EH (cell line): ENCODE results near the gene UBE4A.
"Not testable (repeated sequence)": the region's sequence is repeated elsewhere in the genome, so short reads cannot be mapped to it uniquely, and the experiment has no call there.

Experiments used
- DNase-seq: peaks from one replicate; pipeline ENCODE4 v3.0.0-alpha.2; 2015; ENCODE audit warnings: low read depth

Gene UBE4A

DNA sequence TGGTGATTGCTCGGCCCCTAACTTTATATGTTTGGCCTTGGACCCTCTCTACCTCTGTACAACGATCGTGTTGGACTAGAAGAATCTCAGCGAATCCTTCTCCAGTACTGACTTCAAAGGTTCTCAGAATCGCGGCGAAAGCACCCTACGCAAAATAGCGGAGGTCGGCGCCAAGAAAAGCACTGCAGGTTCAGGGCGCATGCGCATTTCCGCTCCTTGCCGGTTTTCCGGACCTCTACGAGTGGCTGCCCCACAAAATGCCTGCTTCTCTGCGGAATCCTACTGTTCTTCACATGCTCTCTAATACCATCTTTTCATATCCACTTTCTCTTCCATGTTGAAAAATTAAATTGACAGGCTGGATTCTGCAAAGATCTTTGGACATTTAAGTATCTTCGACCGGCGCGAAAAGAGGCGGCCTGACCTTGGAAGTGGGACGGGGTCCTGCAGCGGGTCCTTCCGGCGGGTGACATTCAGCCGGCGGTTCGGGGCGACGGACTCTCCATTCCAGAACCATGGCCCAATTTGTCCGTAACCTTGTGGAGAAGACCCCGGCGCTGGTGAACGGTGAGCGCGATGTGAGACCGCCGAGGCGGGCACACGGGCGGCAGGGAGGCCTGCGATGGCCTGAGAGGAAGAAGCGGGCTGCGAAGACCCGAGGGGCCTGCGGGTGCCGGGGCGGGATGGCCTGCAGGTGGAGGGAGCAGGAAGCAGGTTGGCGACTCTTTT lies 41.9 kb downstream of the UBE4A start, which contains the start of gene ATP5MG:
ATP5MG (plus strand) TSS at position 456 of the 729 bp plus-strand sequence; CDS start at position 516, 60 bp downstream.
- peak; percentile 91 for DNase-seq

DNA sequence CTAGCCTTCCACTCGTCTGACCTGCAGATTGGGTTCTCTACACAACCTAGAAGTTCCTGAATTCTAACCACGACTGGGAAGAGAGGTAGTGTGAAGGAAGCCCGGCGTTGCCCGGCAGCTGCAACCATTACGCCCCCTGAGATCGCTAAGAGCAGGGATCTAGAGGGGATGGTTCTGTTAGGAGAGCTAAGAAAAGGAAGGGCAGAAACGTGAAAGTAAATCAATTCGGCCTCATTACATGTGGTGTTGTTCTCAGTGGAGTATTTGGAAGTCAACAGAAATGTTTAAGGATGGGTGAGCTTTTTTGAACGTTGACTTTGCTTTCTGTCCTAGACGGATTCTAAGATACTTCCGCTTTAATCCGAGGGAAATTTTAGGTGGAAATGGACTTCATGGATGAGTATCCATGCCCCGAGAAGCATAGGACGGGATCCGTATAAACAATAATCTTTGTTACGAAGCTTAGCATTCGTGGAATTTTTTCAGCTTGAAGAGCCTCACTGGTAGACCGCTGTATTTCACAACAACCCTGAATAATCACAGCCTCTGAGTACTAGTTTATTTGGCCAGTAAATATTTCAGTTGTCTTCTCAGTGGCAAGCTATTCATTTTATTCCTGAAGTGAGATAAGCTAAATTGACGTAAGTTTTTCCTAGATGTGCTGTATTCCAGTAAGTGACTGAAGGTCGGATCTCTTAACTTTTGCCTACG lies 42.6 kb downstream of the UBE4A start:
- peak; percentile 92 for DNase-seq

- not testable (repeated sequence) for DNase-seq
Measured at GRCh38 chr11:118402594-118402993, 43.2 kb downstream of the UBE4A start.

- DNase-seq = peak; percentile 16
Measured at GRCh38 chr11:118406599-118407166, 47.3 kb downstream of the UBE4A start.

- no peak for DNase-seq
Measured at GRCh38 chr11:118410055-118410745, 50.8 kb downstream of the UBE4A start.

DNA sequence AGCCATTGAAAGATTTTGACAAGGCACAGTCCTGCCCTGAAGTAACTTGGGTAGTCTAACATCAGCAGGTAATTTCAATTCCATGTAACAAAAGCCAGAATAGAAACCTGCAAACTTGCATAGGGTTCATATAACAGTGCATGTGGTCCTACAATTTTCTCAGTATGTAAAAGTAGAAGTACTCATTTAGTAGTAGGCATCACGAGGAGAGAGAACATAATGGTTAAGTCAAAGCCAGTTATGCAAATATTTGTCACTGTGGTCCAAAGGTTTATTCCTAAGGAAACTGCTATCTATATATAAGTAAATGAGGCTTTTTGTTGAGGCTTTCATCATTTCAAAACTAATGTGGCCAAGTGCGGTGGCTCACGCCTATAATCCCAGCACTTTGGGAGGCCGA lies 52.1 kb downstream of the UBE4A start:
- DNase-seq = no peak

DNA sequence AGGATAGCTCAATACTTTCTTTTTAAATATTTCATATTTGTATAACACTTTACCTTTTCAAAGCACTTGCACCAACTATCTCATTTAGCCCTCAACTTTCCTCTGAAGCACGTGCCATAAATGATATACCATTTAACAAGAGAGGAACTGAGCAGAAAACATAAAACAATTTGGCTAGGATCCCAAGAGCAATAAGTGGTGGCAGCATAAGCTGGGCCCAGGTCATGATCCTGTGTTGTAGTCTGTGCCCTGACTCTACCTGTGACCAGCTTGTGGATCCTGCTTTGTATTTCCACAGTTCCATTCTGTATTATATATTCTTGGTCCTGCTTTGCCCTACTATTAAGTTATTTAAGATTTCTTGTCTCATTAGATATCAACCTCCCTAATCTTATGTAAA lies 53.5 kb downstream of the UBE4A start:
- DNase-seq = no peak

GRCh38 chr11:118415062-118415738 lies 55.8 kb downstream of the UBE4A start:
- no peak for DNase-seq

- peak; percentile 97 for DNase-seq
Measured at GRCh38 chr11:118415739-118416068, 56.3 kb downstream of the UBE4A start.

- DNase-seq = not testable (repeated sequence)
Measured at GRCh38 chr11:118416900-118417299, 57.5 kb downstream of the UBE4A start.

- no peak for DNase-seq
Measured at GRCh38 chr11:118417801-118418200, 58.4 kb downstream of the UBE4A start.

GRCh38 chr11:118418766-118419165 lies 59.4 kb downstream of the UBE4A start:
- no peak for DNase-seq

- no peak for DNase-seq
Measured at GRCh38 chr11:118427707-118428106, 68.3 kb downstream of the UBE4A start.

GRCh38 chr11:118430956-118431355 lies 71.6 kb downstream of the UBE4A start:
- no peak for DNase-seq

GRCh38 chr11:118434123-118434552 lies 74.7 kb downstream of the UBE4A start:
- peak; percentile 40 for DNase-seq

DNA sequence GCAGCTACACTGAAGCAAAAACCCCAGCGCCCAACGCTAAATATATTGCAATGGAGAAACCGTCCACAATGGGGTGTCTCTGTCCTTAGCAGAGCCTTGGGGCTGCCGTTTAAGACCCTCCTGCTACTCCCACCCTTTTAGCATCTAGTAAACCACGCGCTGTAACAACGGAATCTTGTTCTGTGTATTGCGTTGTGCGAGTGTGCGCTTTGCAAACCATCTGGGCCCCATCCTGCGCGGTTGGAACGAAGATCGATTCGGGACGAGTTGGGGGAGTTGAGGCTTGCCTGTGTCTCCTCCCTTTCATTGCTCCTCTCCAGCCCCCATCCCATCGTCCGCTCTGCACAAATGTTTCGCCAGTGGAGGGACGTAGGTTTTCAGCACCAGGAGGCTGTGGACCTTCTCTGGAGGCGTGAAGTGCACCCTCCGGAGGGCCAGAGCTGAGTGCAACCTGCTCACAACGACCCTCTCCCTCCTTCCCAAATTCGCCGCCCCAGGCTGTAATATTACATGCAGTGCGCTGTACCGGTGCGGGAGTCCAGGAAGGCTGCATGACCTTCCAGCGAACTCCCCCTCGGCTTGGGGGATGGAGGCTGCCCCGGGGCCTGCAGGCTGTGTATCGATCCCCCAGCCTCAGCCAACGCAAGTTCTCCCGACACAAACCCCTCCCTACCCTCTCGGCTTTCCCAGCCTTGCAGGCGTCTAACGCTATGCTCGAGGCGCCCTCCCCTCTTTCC lies 75.3 kb downstream of the UBE4A start:
- peak; percentile 50 for DNase-seq

DNA sequence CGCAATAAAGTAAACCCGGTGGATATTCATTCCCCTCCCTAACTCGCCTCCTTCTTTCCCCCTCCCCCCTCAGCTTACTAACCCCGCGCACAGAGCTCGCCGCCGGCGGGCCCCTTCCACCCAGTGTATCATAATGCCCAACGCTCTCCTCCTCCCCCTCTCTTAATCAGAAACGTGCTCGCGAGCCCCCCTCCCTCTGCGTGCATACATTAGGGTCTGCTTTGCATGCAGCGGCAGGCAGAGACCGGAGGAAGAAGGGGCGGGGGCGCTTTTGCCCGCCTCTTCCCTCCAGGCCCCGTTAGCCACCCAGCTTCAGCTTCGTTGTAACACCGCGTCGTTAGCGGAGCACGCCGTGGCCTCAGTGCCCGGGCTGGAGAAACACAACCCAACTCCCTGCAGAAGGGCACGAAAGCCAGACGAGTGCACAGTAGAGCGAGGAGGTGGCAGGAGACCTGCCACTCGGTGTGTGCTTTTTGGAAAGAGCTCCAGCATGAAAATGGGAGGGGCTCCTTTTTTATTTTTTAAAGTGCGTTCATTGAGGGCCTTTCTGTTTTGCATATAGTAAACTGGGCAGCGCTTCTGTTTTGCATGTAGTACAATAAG lies 76.0 kb downstream of the UBE4A start:
- peak; percentile 52 for DNase-seq

GRCh38 chr11:118435893-118436624 lies 76.7 kb downstream of the UBE4A start, which contains the start of gene KMT2A:
Gene KMT2A, plus strand, starts transcription at chr11:118436492. Its CDS starts 21 bp downstream, at chr11:118436513.
- DNase-seq = peak; percentile 96

DNA sequence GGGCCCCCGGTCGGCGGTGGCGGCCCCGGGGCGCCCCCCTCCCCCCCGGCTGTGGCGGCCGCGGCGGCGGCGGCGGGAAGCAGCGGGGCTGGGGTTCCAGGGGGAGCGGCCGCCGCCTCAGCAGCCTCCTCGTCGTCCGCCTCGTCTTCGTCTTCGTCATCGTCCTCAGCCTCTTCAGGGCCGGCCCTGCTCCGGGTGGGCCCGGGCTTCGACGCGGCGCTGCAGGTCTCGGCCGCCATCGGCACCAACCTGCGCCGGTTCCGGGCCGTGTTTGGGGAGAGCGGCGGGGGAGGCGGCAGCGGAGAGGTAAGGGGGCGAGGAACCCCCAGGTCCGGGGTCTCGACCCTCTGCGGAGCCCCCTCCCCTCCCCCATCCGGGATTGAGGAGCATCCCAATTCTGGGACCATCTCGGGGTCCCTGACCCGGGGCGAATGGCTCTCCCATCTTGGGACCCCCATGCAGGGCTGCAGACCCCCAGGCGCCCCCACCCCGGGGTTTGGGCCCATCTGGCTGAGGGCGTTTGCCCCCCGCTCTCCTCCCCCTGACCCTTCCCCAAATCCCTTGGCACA lies 77.3 kb downstream of the UBE4A start:
- peak; percentile 37 for DNase-seq
